DOHH2 (cell line): ENCODE measurements around the gene SLC35F1.

Source experiments
- H3F3A ChIP-seq: fragments of 200-600 bp; sonication (generic), shearing (Covaris generic); 2 replicates; pipeline ENCODE4 v1.6.0; 2016; ENCODE audit warnings: antibody characterized with exemption, mild to moderate bottlenecking; ENCODE audit not compliant: control insufficient read depth, insufficient read depth
- H3K27ac ChIP-seq: fragments of 200-600 bp; sonication (generic); 2 replicates; pipeline ENCODE4 v1.5.1; 2014; ENCODE audit warnings: low read depth, mild to moderate bottlenecking, low read length, moderate library complexity
- H3K27me3 ChIP-seq: fragments of 200-600 bp; sonication (generic); 2 replicates; pipeline ENCODE4 v1.6.1; 2014; ENCODE audit warnings: mild to moderate bottlenecking, low read length, mixed read lengths; ENCODE audit not compliant: control insufficient read depth
- H3K36me3 ChIP-seq: fragments of 200-600 bp; sonication (generic); 2 replicates; pipeline ENCODE4 v1.6.1; 2014; ENCODE audit warnings: mild to moderate bottlenecking, low read length, moderate library complexity, mixed read lengths; ENCODE audit not compliant: control insufficient read depth
- H3K4me1 ChIP-seq: fragments of 200-600 bp; sonication (generic); 2 replicates; pipeline ENCODE4 v1.6.1; 2014; ENCODE audit warnings: mild to moderate bottlenecking, low read length, mixed read lengths; ENCODE audit not compliant: control insufficient read depth
- H3K4me2 ChIP-seq: fragments of 200-600 bp; sonication (generic); 2 replicates; pipeline ENCODE4 v1.6.0; 2014; ENCODE audit warnings: mild to moderate bottlenecking, low read length, moderate library complexity
- H3K4me3 ChIP-seq: fragments of 200-600 bp; sonication (generic); 2 replicates; pipeline ENCODE4 v1.5.1; 2014; ENCODE audit warnings: mild to moderate bottlenecking, low read length, mixed read lengths
- H3K79me2 ChIP-seq: fragments of 200-600 bp; sonication (generic); 2 replicates; pipeline ENCODE4 v1.6.1; 2014; ENCODE audit warnings: mild to moderate bottlenecking, low read length, mixed read lengths; ENCODE audit not compliant: control insufficient read depth
- H3K9me2 ChIP-seq: fragments of 200-600 bp; sonication (generic); replicated peaks from 2 replicates; pipeline ENCODE4 v1.6.1; 2014; ENCODE audit warnings: mild to moderate bottlenecking, low read length, mixed read lengths; ENCODE audit not compliant: control insufficient read depth
- H3K9me3 ChIP-seq: fragments of 200-600 bp; sonication (generic); 2 replicates; pipeline ENCODE4 v1.6.1; 2014; ENCODE audit warnings: antibody characterized with exemption, low read length, mixed read lengths; ENCODE audit not compliant: control insufficient read depth, insufficient read depth
- H4K20me1 ChIP-seq: fragments of 200-600 bp; sonication (generic); 2 replicates; pipeline ENCODE4 v1.6.0; 2014; ENCODE audit warnings: low read depth, mild to moderate bottlenecking, antibody characterized with exemption, low read length, moderate library complexity; ENCODE audit not compliant: control insufficient read depth, insufficient read depth
- EZH2phosphoT487 ChIP-seq: fragments of 200-600 bp; sonication (generic); IDR thresholded peaks from 2 replicates; pipeline ENCODE4 v1.6.1; 2017; ENCODE audit warnings: borderline replicate concordance, mild to moderate bottlenecking, antibody characterized with exemption, low read length, moderate library complexity, mixed read lengths
- TF ChIP-seq, protein P1 (sequence below): fragments of 200-600 bp; sonication (generic); IDR thresholded peaks from one replicate; pipeline ENCODE4 v1.5.1; 2014; ENCODE audit warnings: antibody characterized with exemption, mild to moderate bottlenecking, low read depth, low read length; ENCODE audit not compliant: poor library complexity, severe bottlenecking

The SLC35F1 gene

DNA sequence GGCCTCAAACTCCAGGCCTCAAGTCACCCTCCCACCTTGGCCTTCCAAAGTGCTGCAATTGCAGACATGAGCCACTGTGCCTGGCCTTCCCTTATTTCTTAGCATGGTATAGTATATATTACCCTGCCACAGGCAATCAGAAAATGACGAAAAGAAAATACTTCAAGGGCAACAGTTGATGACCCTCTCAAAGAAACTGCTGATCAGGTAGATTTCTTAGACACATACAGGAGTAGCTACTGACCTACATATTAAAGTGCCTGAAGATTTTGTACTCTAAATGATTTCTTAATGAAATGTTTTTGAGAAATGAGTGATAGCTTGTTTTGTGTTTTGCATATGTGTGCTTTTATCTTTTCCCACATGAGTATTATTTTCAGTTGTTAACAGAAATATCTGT lies 4.6 kb downstream of the SLC35F1 start:
- H3K4me3 ChIP-seq, result no peak overlapping the region
- no peaks in the 10 kb centered on the region for H3F3A ChIP-seq
- no peaks in the 10 kb centered on the region for H3K9me3 ChIP-seq
- H3K27me3 ChIP-seq, result peaks cover 2% of the 10 kb centered on the region; the same call in 1 of the 2 replicates
- TF ChIP-seq EZH2phosphoT487, result no peak
- TF ChIP-seq, protein P1, sequence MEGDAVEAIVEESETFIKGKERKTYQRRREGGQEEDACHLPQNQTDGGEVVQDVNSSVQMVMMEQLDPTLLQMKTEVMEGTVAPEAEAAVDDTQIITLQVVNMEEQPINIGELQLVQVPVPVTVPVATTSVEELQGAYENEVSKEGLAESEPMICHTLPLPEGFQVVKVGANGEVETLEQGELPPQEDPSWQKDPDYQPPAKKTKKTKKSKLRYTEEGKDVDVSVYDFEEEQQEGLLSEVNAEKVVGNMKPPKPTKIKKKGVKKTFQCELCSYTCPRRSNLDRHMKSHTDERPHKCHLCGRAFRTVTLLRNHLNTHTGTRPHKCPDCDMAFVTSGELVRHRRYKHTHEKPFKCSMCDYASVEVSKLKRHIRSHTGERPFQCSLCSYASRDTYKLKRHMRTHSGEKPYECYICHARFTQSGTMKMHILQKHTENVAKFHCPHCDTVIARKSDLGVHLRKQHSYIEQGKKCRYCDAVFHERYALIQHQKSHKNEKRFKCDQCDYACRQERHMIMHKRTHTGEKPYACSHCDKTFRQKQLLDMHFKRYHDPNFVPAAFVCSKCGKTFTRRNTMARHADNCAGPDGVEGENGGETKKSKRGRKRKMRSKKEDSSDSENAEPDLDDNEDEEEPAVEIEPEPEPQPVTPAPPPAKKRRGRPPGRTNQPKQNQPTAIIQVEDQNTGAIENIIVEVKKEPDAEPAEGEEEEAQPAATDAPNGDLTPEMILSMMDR, result no peak
- H3K36me3 ChIP-seq, result no peaks in the 10 kb centered on the region
- H3K27ac ChIP-seq, result no peak overlapping the region
- H3K4me1 ChIP-seq, result no peaks in the 10 kb centered on the region
- H3K9me2 ChIP-seq, result no peaks in the 10 kb centered on the region
- H3K4me2 ChIP-seq, result no peak overlapping the region
- no peaks in the 10 kb centered on the region for H3K79me2 ChIP-seq
- no peaks in the 10 kb centered on the region for H4K20me1 ChIP-seq

DNA sequence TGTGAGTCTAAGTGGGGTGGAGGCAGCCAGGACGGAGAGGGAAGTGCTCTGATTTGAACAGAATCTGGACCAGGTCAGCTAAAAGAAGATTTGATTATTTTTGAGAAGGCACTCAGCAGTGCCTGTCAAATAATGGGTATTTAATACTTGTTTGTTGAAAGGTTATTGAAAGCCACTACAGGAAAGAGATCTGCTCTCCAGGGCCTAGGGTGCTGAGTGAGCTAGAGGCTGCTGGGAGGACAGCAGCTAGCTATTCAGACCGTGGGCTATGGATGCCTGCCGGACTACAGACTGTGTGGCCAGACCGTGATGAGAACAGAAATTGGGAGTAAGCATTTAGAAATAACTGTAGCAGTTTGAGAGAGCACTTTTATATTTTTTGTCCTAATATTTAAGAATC lies 8.8 kb downstream of the SLC35F1 start:
- H3K4me2 ChIP-seq, result no peak overlapping the region
- H4K20me1 ChIP-seq, result no peaks in the 10 kb centered on the region
- H3K36me3 ChIP-seq, result no peaks in the 10 kb centered on the region
- H3K79me2 ChIP-seq, result no peaks in the 10 kb centered on the region
- H3K27ac ChIP-seq, result no peak overlapping the region
- no peaks in the 10 kb centered on the region for H3K9me2 ChIP-seq
- no peaks in the 10 kb centered on the region for H3F3A ChIP-seq
- TF ChIP-seq EZH2phosphoT487, result no peak
- TF ChIP-seq, protein P1, result no peak
- H3K4me1 ChIP-seq, result no peaks in the 10 kb centered on the region
- H3K9me3 ChIP-seq, result no peaks in the 10 kb centered on the region
- H3K27me3 ChIP-seq, result no peaks in the 10 kb centered on the region
- H3K4me3 ChIP-seq, result no peak overlapping the region

DNA sequence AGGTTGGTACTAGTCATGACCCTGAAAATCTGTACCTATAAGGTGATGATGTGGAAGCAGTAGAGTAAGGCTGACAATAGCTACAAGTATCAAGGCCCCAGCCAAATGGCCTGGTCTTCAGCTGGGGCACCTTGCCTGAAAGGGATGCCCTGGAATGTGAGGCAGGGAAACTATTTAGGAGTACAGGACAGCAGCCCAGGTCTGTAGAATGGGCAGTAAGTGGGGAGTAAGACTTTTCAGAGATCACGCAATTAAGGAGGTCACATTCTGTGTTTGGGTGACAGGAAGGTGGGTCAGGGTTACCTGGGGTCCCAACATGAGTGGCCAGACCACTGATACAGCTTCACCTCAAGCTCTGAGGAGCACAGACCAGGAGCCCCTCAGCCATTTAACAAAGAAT lies 9.4 kb downstream of the SLC35F1 start:
- H3K36me3 ChIP-seq, result no peaks in the 10 kb centered on the region
- no peaks in the 10 kb centered on the region for H3K9me3 ChIP-seq
- H3F3A ChIP-seq, result no peaks in the 10 kb centered on the region
- no peak overlapping the region for H3K27ac ChIP-seq
- H3K27me3 ChIP-seq, result no peaks in the 10 kb centered on the region
- no peak overlapping the region for H3K4me3 ChIP-seq
- H3K79me2 ChIP-seq, result no peaks in the 10 kb centered on the region
- H4K20me1 ChIP-seq, result no peaks in the 10 kb centered on the region
- H3K9me2 ChIP-seq, result no peaks in the 10 kb centered on the region
- TF ChIP-seq EZH2phosphoT487, result no peak
- TF ChIP-seq, protein P1, result no peak
- H3K4me1 ChIP-seq, result no peaks in the 10 kb centered on the region
- no peak overlapping the region for H3K4me2 ChIP-seq

DNA sequence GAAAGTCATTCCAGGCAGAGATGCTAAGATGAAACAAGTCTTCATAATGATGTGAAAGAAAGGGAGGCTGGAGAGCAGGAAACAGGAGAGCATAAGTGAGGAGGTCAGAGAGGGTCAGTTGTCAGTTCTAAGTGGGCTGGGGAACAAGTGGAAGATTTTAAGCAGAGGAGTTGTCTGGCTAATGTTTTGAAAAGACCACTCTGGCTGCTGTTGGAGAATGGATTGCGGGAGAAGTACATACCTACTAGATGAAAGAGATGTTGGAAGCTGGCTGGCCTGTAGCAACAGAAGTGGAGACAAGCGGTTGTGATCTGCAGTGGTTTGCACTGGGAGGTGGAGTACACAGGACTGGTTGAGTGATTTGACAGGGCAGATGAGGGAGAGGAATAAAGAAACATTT lies 10.1 kb downstream of the SLC35F1 start:
- Histone ChIP-seq H3K4me1 (no peaks in the 10 kb centered on the region), H3K27me3 (no peaks in the 10 kb centered on the region), H3K9me2 (no peaks in the 10 kb centered on the region), H4K20me1 (no peaks in the 10 kb centered on the region), H3K27ac (no peak overlapping the region), H3K9me3 (no peaks in the 10 kb centered on the region), H3K4me2 (no peak overlapping the region), H3F3A (no peaks in the 10 kb centered on the region), H3K36me3 (no peaks in the 10 kb centered on the region), H3K4me3 (no peak overlapping the region), H3K79me2 (no peaks in the 10 kb centered on the region)
- TF ChIP-seq EZH2phosphoT487, result no peak
- TF ChIP-seq, protein P1, result no peak
